GM12875 (cell line): ENCODE results near the gene UBXN7.
"Not testable (repeated sequence)": the region's sequence is repeated elsewhere in the genome, so short reads cannot be mapped to it uniquely, and the experiment has no call there.

Experiments used
- H3K4me3 ChIP-seq: one replicate; pipeline ENCODE4 v1.5.1; 2011; ENCODE audit warnings: low read depth, low read length, control low read depth
- CTCF ChIP-seq: IDR thresholded peaks from 2 replicates; pipeline ENCODE4 v1.5.1; 2011; ENCODE audit warnings: low read depth, mild to moderate bottlenecking, control low read depth, inconsistent platforms, low read length, moderate library complexity, borderline replicate concordance; ENCODE audit not compliant: insufficient read depth

The UBXN7 gene

GRCh38 chr3:196428041-196428440, 4.2 kb downstream of the UBXN7 start:
- TF ChIP-seq CTCF, result no peak
- no peak overlapping the region for H3K4me3 ChIP-seq

- H3K4me3 ChIP-seq, result not testable (repeated sequence)
These were observed 7.8 kb downstream of the UBXN7 start for GRCh38 chr3:196424421-196424820.

GRCh38 chr3:196423044-196423781, 9.0 kb downstream of the UBXN7 start:
- no peak for TF ChIP-seq CTCF
- no peak overlapping the region for H3K4me3 ChIP-seq

GRCh38 chr3:196421668-196422067, 10.6 kb downstream of the UBXN7 start:
- H3K4me3 ChIP-seq, result not testable (repeated sequence)

GRCh38 chr3:196419386-196419785, 12.8 kb downstream of the UBXN7 start:
- no peak overlapping the region for H3K4me3 ChIP-seq
- no peak for TF ChIP-seq CTCF

GRCh38 chr3:196418601-196419000, 13.6 kb downstream of the UBXN7 start:
- H3K4me3 ChIP-seq, result no peak overlapping the region
- no peak for TF ChIP-seq CTCF

GRCh38 chr3:196414469-196414868, 17.8 kb downstream of the UBXN7 start:
- no peak for TF ChIP-seq CTCF
- H3K4me3 ChIP-seq, result no peak overlapping the region

- TF ChIP-seq CTCF, result no peak
- H3K4me3 ChIP-seq, result no peak overlapping the region
These were observed 19.5 kb downstream of the UBXN7 start for GRCh38 chr3:196412704-196413103.
